ENCODE data around the gene TERB2.
"Not testable (repeated sequence)": the region's sequence is repeated elsewhere in the genome, so short reads cannot be mapped to it uniquely, and the experiment has no call there.

TERB2 gene, protein sequence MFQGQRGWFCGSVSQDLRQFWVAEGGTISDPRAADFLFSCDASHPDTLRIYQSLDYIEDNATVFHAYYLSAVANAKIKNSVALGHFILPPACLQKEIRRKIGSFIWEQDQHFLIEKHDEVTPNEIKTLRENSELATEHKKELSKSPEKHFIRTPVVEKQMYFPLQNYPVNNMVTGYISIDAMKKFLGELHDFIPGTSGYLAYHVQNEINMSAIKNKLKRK

DNA sequence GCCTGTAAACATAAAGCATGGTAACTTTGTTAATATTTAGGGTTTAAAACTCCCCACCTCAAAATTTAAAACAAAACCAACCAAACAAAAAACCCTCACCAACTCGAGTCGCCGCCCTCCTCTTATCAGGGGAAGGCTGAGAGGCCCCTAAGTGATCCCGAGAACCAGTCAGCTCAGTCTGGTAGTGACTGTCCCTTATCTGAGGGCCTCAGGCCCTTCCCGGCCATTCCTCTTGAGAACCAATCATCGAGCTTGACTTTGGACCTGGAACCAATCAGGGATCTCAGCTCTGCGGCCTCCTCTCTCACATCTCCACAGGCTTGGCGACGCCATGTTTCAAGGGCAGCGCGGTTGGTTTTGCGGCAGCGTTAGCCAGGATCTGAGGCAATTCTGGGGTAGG lies at the start of gene TERB2:
TSS of gene TERB2 (plus strand) at position 300 of the 400 bp plus-strand sequence. CDS start at position 332, 32 bp downstream.
- no peak for DNase-seq

DNA sequence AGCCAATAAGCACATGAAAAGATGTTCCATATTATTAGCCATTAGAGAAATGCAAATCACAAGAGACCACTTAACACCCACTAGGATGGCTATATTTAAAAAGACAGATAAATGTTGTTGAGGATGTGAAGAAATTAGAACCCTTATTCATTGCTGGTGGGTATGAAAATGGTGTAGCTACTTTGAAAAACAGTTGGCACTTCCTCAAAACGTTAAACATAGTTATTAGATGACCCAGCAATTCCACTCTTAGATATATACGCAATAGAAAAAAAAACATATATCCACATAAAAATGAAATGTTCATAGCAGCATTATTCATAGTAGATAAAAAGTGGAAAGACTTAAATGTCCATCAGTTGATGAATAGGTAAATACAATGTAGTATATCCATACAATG lies 47.1 kb upstream of the TERB2 start:
- no peak for DNase-seq

DNA sequence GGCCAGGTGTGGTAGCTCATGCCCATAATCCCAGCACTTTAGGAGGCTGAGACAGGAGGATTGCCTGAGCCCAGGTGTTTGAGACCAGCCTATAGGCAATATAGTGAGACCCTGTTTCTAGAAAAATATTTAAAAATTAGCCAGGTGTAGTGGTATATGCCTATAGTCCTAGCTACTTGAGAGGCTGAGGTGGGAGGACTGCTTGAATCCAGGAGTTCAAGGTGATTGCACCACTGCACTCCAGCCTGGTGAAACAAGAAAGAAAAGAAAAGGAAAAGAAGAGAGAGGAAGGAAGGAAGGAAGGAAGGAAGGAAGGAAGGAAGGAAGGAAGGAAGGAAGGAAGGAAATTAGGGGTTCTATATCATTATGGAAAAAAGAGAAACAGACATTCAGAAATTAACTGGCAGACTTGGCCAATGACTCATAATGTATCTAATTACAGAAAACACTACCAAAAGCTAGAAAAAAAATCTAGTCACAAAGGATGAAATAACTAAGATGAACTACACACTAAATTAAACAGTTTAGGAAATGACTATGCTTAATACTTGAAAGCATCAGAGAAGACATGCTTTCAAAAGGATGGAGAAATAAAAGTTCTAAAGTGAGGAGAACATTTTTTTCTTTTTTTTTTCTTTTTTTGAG lies 45.4 kb upstream of the TERB2 start:
- DNase-seq = no peak

DNA sequence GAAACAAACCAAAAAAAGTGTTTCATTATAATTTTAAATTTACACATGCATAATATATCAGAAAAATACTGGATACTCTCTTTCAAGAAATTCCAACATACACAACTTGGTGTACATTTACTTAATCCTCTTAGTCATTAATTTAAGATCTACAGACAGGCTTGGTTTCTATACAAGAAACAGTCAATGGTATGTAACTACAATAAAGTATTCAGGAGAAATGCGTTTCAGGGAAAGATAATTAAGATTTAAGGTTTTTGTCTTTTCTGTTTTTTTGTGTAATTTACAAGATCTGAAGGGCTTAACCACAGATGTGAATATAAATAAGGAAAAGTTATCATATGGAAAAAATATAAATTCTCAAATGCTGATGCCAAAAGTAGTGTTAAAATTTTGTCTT lies 44.3 kb upstream of the TERB2 start:
- not testable (repeated sequence) for DNase-seq

DNA sequence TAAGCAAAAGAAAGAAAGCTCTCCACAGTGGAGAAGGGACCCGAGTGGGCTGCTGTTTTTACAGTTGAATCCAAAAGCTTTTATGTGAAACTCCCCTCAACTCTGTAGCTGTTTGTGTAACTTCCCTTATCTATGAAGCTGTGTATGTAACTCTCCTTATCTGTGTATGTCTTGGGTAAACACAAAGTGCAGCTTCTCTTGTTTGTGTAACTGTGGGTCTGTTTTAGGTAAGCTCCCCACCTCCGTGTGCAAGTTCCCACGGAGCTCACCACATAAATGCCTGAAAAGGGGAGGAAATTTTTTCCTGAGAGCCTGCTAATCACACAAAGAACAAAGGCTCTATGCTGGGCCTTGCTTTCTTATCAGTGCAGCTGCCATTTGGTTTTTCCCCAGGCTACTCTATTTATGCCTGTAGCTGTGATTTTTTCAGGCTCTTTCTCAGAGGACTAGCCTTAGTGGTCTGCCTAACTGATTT lies 43.5 kb upstream of the TERB2 start:
- not testable (repeated sequence) for DNase-seq

DNA sequence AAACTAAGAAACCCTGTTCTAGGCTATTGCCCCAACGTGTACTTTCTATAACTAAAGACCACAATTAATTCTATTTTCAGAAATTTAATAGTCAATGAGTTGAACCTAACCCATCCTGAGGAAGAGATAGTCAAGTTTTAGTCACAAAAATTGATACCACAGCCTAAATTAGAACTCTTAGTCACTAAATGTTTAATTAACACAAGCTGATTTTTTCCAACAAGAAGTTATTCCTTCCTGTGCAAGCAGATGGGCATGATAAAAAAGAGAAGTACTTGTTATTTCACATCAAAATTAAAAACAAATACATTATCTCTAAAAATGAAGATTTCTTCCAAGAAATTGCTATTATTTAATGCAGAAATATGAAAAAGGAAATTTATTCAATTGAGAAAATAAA lies 38.4 kb upstream of the TERB2 start:
- DNase-seq = no peak

DNA sequence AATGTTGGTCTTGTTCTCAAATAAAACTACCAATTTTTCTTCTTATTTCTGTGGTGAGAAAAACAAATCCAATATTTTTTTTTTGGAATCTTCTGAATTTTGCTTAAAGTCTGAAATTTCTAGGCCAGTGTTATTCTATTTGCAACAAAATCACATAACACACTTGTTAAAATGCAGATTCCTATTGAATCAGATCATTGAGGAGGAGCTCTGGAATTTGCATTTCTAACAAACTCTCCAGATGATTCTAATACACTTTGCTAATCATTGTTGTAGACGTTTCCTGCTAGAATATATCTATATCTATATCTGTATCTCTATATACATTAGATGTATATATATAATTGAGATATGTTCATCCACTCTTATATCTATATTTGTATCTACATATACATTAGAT lies 27.8 kb upstream of the TERB2 start:
- DNase-seq = not testable (repeated sequence)

DNA sequence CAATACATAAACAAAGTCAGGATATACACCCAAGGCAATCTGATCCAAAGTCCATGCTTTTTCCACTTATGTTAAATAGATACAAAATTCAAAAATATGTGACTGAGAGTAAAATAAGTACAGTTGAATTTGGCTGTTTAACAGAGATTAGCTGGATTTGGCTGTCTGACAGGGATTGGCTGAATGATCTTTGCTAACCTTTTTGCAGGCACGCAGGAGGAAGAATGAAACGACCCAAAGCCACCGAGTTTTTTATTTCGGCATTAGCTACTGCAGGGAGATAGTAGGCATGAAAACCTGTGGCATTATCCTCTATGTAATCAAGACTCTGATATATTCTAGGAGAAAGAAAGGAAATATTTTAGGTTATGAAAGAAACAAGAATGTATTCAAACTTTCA lies 26.2 kb upstream of the TERB2 start:
- DNase-seq = not testable (repeated sequence)

DNA sequence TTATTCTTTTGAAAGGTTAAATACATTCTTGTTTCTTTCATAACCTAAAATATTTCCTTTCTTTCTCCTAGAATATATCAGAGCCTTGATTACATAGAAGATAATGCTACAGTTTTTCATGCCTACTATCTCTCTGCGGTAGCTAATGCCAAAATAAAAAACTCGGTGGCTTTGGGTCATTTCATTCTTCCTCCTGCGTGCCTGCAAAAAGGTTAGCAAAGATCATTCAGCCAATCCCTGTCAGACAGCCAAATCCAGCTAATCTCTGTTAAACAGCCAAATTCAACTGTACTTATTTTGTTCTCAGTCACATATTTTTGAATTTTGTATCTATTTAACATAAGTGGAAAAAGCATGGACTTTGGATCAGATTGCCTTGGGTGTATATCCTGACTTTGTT lies 1.8 kb downstream of the TERB2 start:
- not testable (repeated sequence) for DNase-seq

DNA sequence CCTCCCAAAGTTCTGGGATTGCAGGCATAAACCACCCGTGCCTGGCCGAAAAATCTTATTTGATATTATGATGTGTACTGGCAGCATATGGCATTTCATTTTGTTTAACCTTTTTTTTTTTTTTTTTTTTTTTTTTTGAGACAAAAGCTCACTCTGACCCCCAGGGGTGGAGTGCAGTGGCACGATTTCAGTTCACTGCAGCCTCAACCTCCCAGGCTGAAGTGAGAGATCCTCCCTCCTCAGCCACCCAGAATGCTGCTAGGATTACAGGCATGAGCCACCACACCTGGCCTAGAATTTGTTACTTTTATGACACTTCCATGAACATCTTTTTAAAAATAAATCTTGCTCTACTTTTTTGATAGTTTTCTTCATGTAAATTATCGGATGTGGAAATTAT lies 12.0 kb downstream of the TERB2 start:
- no peak for DNase-seq

DNA sequence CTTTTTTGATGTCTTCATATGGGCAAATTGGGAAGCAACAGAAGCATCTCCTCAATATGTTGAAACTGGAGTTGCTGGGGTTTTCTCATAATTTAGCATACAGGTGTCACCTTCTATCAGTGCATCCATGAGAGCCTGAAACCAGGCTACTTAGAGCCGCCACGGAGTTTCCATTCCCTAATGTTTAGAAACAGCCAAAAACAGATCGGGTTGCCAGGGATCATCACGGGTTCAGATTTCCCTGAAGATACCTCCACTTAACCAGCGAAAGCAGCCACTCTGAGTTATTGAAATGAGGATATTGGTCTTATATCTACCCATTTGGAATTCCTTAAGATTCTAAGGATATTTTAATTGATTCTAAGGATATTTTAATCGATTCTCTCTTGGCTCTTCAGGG lies 14.5 kb downstream of the TERB2 start:
- no peak for DNase-seq

DNA sequence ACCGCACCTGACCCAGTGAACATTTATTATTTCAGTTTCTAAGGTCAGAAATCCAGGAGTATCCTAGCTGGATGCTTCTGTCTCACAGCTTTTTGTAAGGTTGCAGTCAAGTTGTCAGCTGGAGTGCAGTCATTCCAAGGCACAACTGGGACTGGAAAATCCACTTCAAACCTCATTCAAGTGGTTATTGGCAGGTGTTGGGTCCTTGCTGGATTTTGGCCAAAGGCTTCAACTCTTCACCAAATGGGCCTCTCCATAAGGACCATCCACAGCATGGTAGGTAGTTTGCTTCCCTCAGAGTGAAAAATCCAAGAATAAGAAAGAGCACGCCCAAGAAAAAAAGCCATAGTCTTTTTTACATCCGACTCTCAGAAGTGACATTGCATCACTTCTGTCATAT lies 19.7 kb downstream of the TERB2 start:
- DNase-seq = not testable (repeated sequence)

DNA sequence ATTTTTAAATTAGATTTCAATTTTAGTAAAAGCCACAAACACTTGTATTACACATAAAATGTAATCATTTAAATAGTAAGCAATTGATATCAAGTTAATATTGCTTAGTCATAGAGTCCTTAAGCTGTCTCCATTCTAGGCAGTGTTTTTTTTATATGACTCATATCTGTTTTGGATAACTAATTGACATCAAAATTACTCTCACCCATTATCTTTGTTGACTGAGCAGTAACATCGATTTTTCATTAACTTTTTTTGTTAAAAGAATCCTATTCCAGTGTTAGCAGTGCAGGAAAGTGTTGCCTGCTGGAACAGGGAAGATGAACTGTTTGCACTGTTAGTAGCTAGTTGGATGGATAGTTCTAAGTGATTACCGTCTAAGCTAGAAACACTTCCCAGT lies 21.3 kb downstream of the TERB2 start:
- not testable (repeated sequence) for DNase-seq

DNA sequence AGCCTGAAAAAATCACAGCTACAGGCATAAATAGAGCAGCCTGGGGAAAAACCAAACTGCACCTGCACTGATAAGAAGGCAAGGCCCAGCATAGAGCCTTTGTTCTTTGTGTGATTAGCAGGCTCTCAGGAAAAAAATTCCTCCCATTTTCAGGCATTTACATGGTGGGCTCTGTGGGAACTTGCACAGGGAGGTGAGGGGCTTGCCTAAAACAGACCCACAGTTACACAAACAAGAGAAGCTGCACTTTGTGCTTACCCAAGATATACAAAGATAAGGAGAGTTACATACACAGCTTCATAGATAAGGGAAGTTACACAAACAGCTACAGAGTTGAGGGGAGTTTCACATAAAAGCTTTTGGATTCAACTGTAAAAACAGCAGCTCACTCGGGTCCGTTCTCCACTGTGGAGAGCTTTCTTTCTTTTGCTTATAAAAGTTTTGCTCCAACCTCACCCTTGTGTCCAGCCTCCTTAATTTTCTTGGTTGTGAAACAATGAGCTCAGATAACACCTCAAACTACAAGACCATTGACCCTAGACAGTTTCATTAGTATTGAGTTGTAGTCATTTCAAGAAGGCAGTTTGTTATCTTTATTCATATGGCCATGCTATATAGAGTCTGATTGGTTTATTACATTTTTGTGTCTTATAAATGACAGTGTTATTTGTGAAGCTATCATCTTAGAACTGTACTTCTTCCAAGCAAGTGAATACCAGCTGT lies 23.3 kb downstream of the TERB2 start:
- DNase-seq = not testable (repeated sequence)

DNA sequence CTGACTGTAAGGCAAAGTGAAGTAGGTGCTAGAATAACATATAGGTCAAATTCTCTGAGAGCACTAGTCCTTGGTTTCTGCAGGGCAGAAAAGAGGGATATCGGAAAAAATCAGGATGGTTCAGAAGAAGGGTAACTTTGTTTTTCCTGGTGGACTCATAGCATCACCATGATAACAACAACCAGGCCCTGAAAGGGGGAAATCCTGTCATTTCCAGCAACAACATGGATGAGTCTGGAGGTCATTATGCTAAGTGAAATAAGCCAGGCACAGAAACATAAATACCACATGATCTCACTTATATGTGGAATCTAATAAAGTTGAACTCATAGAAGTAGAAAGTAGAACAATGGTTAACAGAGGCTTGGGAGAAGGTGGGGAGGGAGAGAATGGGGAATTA lies 27.7 kb downstream of the TERB2 start:
- not testable (repeated sequence) for DNase-seq

DNA sequence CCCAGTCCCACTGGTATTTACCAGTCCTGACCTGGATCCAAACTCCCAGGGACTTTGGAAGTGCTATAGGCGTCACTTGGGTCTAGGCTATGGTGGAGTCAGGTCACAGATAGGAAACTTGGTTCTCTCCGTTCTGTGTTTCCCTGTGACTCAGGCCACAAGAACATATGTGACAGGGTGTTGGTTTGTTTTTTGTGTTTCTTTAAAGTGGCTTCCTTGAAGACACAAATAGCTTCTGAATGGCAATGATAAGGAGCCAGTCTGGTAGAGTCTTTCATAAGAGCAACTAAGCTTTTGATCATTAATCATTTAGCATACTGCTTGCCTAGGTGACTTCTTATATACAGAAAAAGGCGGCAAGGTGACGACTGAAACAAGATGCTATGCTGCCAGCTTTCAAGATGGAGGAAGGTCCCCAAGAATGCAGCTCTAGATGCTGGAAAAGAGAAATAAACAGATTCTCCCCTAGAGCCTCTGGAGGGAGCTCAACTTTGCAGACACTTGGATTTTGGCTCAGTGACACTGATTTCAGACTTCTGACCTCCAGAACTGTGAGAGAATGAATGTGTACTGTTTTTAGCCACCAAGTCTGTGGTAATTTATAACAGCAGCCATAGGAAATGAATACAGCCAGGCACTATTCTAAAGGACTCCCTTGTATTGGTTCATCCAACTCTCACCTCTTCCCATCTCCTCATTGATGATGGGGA lies 30.0 kb downstream of the TERB2 start:
- not testable (repeated sequence) for DNase-seq

DNA sequence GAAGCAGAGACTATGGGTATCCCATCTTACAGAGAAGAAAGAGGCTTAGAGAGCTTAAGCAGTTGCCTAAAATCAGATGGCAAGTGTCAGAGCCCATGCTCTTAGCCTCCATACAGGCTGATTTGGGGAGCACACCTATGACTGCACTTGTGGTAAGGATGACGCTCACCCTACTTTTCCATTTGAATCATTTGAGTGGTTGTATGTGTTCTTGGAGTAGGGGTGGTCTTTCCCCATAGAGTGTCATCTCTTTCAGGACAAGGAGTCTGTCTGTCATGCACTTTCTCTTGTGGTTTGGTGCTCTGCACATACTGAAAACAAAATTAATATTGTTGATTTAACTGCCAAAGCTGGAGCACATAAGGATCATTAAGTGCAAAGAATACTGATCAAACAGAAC lies 31.2 kb downstream of the TERB2 start:
- DNase-seq = not testable (repeated sequence)

DNA sequence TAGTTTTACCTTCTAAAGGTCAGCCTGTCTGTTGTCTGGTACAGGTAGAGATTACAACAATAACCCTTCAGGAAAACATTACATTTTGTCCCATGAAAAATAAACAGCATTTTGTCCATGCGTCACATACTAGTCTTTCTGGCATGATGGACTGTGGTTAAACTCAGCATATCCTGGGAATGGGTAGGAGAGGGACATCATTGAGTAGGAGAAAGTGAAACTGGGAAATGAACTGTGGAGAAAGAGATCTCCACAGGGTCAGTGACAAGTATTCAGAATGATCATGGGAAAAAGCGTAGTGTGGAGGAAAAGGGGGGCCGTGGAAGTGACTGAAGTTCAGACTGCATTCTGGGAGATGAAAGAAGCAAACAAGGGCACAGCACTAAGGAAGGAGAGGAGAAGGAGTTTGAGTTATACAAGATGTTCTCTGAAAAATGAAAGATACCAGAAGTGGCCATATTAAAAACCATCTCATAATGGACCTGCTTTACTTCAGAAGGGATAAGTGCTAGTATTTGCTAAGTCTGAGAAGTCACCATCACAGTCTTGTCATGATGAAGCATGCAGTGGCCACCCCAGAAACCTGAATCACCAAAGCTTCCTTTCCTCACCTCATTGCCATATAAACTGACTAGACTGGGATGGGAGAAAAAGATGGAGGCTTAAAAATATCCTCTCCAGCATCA lies 31.8 kb downstream of the TERB2 start:
- DNase-seq = not testable (repeated sequence)

DNA sequence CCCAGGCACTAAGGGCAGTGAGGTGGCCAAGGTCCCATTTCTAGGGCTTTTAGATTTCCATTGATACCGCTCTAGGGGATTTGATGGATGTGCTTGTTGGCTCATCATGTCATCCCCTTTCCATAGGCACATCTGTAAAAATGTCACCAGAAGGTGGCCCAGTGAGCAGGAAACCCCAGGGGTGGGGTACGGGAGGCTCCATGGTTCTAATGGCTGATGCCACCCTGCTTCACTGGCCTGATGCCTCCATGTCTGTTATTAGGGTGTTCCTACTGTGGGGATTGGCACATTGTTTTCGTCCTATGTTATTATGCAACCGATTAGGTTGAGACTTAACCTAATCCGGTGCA lies 32.4 kb downstream of the TERB2 start:
- DNase-seq = not testable (repeated sequence)

DNA sequence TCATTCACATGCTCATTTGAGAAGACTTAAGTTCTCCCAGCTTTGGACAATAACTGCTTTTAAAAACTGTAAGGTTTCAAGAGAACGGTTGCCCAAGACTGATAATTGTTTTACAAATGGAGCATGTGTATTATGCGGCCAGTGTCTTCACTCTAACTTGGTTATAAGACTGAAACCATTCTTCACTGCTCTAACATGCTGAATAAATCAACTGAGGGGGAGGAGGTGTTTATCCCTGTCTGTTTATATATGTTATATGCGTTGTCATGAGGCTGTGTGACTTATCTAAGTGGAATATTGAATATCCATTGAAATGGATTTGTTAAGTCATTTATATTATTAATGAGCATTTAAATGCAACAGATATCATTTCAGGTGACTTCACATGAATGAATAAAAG lies 41.1 kb downstream of the TERB2 start:
- DNase-seq = not testable (repeated sequence)

DNA sequence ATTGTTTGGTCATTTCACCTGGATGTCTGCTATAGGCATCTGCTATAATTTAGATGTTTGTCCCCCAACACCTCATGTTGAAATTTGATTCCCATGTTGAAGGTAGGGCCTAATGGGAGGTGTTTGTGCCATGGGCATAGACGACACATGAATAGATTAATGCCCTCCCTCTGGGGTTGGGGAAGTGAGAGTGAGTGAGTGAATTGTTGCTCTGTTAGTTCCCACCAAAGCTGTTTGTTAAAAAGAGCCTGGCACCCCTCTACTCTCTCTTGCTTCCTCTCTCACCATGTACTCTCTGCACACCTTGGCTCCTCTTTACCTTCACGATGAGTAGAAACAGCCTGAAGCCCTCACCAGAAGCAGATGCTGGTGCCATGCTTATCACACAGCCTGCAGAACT lies 42.6 kb downstream of the TERB2 start:
- DNase-seq = no peak

DNA sequence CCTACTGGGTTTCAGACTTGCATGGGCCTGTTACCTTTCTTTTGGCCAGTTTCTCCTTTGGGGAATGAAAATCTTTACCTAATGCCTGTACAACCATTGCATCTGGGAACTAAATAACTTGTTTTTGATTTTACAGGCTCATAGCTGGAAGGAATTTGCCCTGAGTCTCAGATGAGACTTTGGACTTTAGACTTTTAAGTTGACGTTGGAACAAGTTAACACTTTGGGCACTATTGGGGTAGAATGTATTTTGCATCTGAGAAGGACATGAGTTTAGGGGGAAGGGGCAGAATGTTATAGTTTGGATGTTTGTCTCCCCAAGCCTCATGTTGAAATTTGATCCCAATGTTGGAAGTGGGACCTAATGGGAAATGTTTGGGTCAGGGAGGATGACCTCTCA lies 44.7 kb downstream of the TERB2 start:
- not testable (repeated sequence) for DNase-seq
